Ramos (cell line): ENCODE results near the gene SARS2.

Source experiments
- in situ Hi-C: fragments of 300-500 bp; cut with MboI; formaldehyde crosslinking; loops from one replicate; pipeline ENCODE4 v1.14.3; 2022; ENCODE audit warnings: low sequenced_read_pairs; ENCODE audit not compliant: unreplicated experiment

SARS2 gene

GRCh38 chr19:38919837-38920601 is 10.5 kb downstream of the SARS2 start:
- in situ Hi-C loops, result no loop called here

- in situ Hi-C loops, result no loop called here
Observed at GRCh38 chr19:38918526-38918925, 12.0 kb downstream of the SARS2 start.

- in situ Hi-C loops, result no loop called here
Observed at GRCh38 chr19:38917921-38918491, 12.6 kb downstream of the SARS2 start.

GRCh38 chr19:38917516-38917915 is 13.0 kb downstream of the SARS2 start:
- in situ Hi-C loops, result no loop called here

GRCh38 chr19:38915329-38916321 is 14.9 kb downstream of the SARS2 start:
- in situ Hi-C loops, result no loop called here

- in situ Hi-C loops, result no loop called here
Observed at GRCh38 chr19:38913958-38914357, 16.6 kb downstream of the SARS2 start.

GRCh38 chr19:38912600-38913514 is 17.7 kb downstream of the SARS2 start:
- in situ Hi-C loops, result no loop called here

GRCh38 chr19:38911388-38912001 is 19.1 kb downstream of the SARS2 start:
- in situ Hi-C loops, result no loop called here

GRCh38 chr19:38910488-38910887 is 20.1 kb downstream of the SARS2 start:
- in situ Hi-C loops, result no loop called here

GRCh38 chr19:38908911-38909310 is 21.7 kb downstream of the SARS2 start:
- in situ Hi-C loops, result no loop called here

GRCh38 chr19:38907670-38908069 is 22.9 kb downstream of the SARS2 start:
- in situ Hi-C loops, result no loop called here

GRCh38 chr19:38907227-38907626 is 23.3 kb downstream of the SARS2 start:
- in situ Hi-C loops, result no loop called here

GRCh38 chr19:38905620-38906019 is 24.9 kb downstream of the SARS2 start:
- in situ Hi-C loops, result no loop called here

- in situ Hi-C loops, result no loop called here
Observed at GRCh38 chr19:38904581-38905539, 25.7 kb downstream of the SARS2 start.

- in situ Hi-C loops, result no loop called here
Observed at GRCh38 chr19:38901683-38902082, 28.9 kb downstream of the SARS2 start.

- in situ Hi-C loops, result no loop called here
Observed at GRCh38 chr19:38900743-38901190, 29.8 kb downstream of the SARS2 start.

GRCh38 chr19:38900202-38900629 is 30.3 kb downstream of the SARS2 start:
- in situ Hi-C loops, result no loop called here
